GM12873 (cell line): ENCODE data around the gene HACD3.

Experiments
- TF ChIP-seq, protein P1 (sequence below): IDR thresholded peaks from 2 replicates; pipeline ENCODE4 v1.5.1; 2012; ENCODE audit warnings: low read depth, mild to moderate bottlenecking, moderate library complexity, low read length, control low read depth; ENCODE audit not compliant: insufficient read depth; ENCODE audit errors: missing control alignments

The HACD3 gene

GRCh38 chr15:65529762-65530317 lies 423 bp upstream of the HACD3 start:
- TF ChIP-seq, protein P1, sequence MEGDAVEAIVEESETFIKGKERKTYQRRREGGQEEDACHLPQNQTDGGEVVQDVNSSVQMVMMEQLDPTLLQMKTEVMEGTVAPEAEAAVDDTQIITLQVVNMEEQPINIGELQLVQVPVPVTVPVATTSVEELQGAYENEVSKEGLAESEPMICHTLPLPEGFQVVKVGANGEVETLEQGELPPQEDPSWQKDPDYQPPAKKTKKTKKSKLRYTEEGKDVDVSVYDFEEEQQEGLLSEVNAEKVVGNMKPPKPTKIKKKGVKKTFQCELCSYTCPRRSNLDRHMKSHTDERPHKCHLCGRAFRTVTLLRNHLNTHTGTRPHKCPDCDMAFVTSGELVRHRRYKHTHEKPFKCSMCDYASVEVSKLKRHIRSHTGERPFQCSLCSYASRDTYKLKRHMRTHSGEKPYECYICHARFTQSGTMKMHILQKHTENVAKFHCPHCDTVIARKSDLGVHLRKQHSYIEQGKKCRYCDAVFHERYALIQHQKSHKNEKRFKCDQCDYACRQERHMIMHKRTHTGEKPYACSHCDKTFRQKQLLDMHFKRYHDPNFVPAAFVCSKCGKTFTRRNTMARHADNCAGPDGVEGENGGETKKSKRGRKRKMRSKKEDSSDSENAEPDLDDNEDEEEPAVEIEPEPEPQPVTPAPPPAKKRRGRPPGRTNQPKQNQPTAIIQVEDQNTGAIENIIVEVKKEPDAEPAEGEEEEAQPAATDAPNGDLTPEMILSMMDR = no peak

GRCh38 chr15:65532738-65533051 lies 2.4 kb downstream of the HACD3 start:
- TF ChIP-seq, protein P1 = no peak

DNA sequence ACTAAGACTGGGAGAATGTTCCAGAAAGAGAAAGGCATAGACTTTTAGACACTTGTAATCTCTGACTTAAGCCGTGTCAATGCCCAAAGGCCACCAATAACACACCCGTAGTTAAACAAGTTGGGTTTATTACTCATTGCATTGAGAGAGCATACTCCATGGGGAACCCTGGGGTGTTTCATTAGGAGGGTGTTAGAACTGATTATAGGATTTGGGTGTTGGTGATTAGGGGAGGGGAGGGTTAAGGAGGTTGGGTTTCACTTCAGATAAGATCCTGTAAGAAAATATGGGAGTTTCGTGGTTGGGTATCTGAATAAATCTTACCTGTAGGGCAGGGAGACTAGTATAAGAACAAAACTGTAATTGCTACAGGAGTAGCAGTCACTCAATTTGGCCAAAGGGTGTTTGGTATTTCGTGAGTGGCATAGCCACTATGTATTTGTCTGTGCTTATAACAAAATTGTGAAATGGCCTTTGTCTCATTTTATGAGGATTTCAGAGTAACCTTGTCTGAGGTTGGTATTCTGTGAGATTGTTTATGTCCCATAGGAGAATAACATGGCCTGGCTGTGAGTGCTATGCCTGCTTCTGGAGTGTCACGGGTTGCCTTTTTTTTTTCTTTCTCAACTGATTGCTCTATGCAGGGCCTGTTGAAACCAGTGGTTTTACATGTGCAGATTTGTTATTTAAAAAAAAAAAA lies 2.9 kb downstream of the HACD3 start:
- TF ChIP-seq, protein P1 = no peak

DNA sequence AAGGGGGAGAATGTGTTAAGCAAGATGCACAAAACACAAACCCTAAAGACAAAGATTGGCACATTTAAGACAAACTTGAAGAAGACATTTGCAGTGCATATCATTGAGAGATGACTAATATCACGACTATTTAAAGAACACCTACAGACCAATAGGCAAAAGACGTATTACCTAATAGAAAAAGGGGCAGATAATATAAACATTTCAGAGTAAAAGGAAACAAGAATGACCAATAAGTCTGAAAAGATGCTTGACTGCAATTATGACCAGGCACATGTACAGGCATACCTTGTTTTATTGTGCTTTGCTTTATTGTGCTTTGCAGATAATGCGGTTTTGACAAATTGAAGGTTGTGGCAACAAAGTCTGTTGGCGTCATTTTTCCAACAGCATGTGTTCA lies 4.9 kb downstream of the HACD3 start:
- TF ChIP-seq, protein P1 = no peak

- TF ChIP-seq, protein P1 = no peak
Measured at GRCh38 chr15:65540314-65540713, 10.1 kb downstream of the HACD3 start.

DNA sequence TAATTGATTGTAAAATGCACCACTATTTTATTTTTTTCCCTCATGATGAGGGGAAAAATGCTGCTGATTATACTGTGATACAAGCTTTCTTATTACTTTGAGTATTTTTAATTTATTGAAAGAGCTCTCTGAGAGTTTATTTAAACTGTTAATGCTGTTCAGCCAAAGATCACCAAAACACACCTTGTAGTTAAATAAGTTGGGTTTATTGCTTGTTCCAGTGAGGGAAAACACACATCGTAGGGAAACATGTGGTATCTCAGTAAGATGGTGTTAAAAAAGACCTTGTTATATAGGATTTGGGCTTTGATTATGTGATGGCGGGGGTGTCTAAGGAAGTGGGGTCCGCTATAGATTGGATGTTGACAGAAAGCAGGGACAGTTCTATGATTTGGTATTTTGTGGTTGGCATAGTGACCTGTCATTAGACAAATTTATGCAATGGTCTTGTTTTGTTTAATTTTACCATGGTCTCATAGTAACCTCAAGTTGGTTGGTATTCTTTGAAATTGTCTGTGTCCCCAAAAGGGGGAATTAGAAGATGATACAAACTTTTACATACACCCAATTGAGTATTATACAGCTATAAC lies 11.1 kb downstream of the HACD3 start:
- TF ChIP-seq, protein P1 = no peak

- TF ChIP-seq, protein P1 = no peak
Measured at GRCh38 chr15:65547841-65548240, 17.6 kb downstream of the HACD3 start.
